ENCODE measurements around the gene S100A7A.

Gene S100A7A

DNA sequence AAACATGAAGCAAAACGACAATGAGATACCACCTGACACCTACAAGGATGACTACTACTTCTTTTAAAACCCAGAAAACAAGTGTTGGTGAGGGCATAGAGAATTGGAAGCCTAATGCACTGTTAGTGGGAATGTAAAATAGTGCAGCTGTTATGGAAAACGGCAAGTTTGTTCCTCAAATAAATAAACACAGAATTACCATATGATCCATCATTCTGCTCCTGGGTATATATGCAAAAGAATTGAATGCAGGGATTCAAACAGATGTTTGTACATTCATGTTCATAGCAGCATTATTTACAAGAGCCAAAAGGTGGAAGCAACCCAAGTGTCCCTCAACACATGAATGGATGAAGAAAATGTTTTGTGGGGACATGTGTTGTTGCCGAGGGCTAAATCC is 24.1 kb upstream of the S100A7A start:
- no peaks in the 10 kb centered on the region for H3K36me3 ChIP-seq
- H3K27me3 ChIP-seq (ENCODE audit: insufficient read depth, low read depth, severe bottlenecking), result peaks cover 97% of the 10 kb centered on the region
- no peak overlapping the region for H3K4me3 ChIP-seq (ENCODE audit: low read depth, low read length)
- TF ChIP-seq CTCF (IDR thresholded peaks at IDR 0.05; ENCODE audit: low read depth, low read length), result no peak
- no peak overlapping the region for H3K27ac ChIP-seq
- DNase-seq, result no peak
- no peaks in the 10 kb centered on the region for H3K9me3 ChIP-seq (ENCODE audit: severe bottlenecking)

GRCh38 chr1:153392822-153393221 is 23.5 kb upstream of the S100A7A start:
- H3K9me3 ChIP-seq (ENCODE audit: severe bottlenecking), result no peaks in the 10 kb centered on the region
- H3K27me3 ChIP-seq (ENCODE audit: insufficient read depth, low read depth, severe bottlenecking), result peaks cover 97% of the 10 kb centered on the region
- TF ChIP-seq CTCF (IDR thresholded peaks at IDR 0.05; ENCODE audit: low read depth, low read length), result no peak
- no peak for DNase-seq
- H3K4me3 ChIP-seq (ENCODE audit: low read depth, low read length), result no peak overlapping the region
- H3K36me3 ChIP-seq, result no peaks in the 10 kb centered on the region
- H3K27ac ChIP-seq, result no peak overlapping the region

DNA sequence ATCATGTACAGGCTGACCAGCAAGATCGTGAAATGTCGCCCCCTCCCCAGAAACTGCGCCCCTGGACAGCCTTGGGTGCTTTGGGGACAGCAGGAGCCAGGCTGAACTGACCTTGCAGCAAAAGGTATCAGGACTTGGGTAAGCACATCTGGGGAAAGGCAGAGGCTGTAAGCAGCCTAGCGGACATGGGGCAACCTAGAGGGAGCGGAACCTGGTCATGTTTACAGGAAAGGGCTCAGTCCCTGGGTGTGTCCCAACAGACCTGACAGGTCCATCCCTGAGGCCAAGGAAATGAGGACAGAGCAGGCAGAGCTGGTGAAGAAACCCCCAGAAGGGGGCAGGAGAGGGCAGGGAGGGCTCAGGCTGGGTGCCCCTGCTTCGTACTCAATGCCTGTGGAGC is 22.4 kb upstream of the S100A7A start:
- Histone ChIP-seq H3K36me3 (no peaks in the 10 kb centered on the region), H3K27me3 (ENCODE audit: insufficient read depth, low read depth, severe bottlenecking) (peaks cover 100% of the 10 kb centered on the region), H3K27ac (no peak overlapping the region), H3K9me3 (ENCODE audit: severe bottlenecking) (no peaks in the 10 kb centered on the region), H3K4me3 (ENCODE audit: low read depth, low read length) (no peak overlapping the region)
- peak; percentile 77 for TF ChIP-seq CTCF (IDR thresholded peaks at IDR 0.05; ENCODE audit: low read depth, low read length)
- DNase-seq, result peak; percentile 47

GRCh38 chr1:153394391-153394790 is 21.9 kb upstream of the S100A7A start:
- DNase-seq, result peak; percentile 7
- peaks cover 100% of the 10 kb centered on the region for H3K27me3 ChIP-seq (ENCODE audit: insufficient read depth, low read depth, severe bottlenecking)

GRCh38 chr1:153395136-153395685 is 21.1 kb upstream of the S100A7A start:
- Histone ChIP-seq H3K36me3 (no peaks in the 10 kb centered on the region), H3K9me3 (ENCODE audit: severe bottlenecking) (no peaks in the 10 kb centered on the region), H3K4me3 (ENCODE audit: low read depth, low read length) (no peak overlapping the region), H3K27me3 (ENCODE audit: insufficient read depth, low read depth, severe bottlenecking) (peaks cover 100% of the 10 kb centered on the region), H3K27ac (no peak overlapping the region)
- peak; percentile 11 for DNase-seq
- TF ChIP-seq CTCF (IDR thresholded peaks at IDR 0.05; ENCODE audit: low read depth, low read length), result no peak

More at GRCh38 chr1:153394391-153394790, 21.9 kb upstream of the S100A7A start:
- Histone ChIP-seq H3K4me3 (ENCODE audit: low read depth, low read length) (no peak overlapping the region), H3K36me3 (no peaks in the 10 kb centered on the region), H3K9me3 (ENCODE audit: severe bottlenecking) (no peaks in the 10 kb centered on the region), H3K27ac (no peak overlapping the region)
- no peak for TF ChIP-seq CTCF (IDR thresholded peaks at IDR 0.05; ENCODE audit: low read depth, low read length)

DNA sequence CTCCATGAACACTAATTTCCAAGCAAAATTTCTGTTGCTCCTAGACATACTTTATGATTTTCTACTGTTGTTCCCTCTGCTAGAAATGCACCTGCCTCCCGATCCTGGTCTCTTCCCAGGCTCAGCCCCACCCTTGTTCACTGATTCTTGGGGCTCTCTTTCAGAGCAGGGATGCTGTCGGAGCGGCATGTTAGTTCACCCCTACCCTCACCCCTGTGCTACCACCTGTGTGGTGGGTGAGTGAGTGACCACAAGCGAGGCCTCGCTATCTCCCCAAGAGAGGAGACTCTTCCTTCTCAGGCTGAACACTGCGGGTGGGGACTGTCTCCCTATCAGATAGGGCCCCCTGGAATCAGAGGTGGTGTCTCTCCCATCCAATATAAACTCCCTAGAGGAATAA is 20.5 kb upstream of the S100A7A start:
- Histone ChIP-seq H3K9me3 (ENCODE audit: severe bottlenecking) (no peaks in the 10 kb centered on the region), H3K4me3 (ENCODE audit: low read depth, low read length) (no peak overlapping the region), H3K27ac (no peak overlapping the region), H3K36me3 (no peaks in the 10 kb centered on the region), H3K27me3 (ENCODE audit: insufficient read depth, low read depth, severe bottlenecking) (peaks cover 100% of the 10 kb centered on the region)
- TF ChIP-seq CTCF (IDR thresholded peaks at IDR 0.05; ENCODE audit: low read depth, low read length), result no peak
- peak; percentile 6 for DNase-seq

Data from WERI-Rb-1 (cell line).